Colonic mucosa (tissue), 4 donors: ENCODE measurements around the gene RNF157. TPM values are rescaled to one million over a fixed set of nuclear protein-coding genes. Genes with fewer than 3 reads are reported as not detected.

Experiments
- DNase-seq: peaks from one replicate; pipeline ENCODE4 v3.0.0-alpha.2; 2020
- H3K27ac ChIP-seq: fragments of 200-600 bp; one replicate; pipeline ENCODE4 v1.8.0; 2021
- H3K27me3 ChIP-seq: fragments of 200-600 bp; one replicate; pipeline ENCODE4 v1.8.0; 2021
- H3K36me3 ChIP-seq: fragments of 200-600 bp; one replicate; pipeline ENCODE4 v1.8.0; 2021
- H3K4me1 ChIP-seq: fragments of 200-600 bp; one replicate; pipeline ENCODE4 v1.8.0; 2021; ENCODE audit warnings: mild to moderate bottlenecking
- H3K4me3 ChIP-seq: fragments of 200-600 bp; one replicate; pipeline ENCODE4 v1.8.0; 2021
- H3K9ac ChIP-seq, 2 donors: one replicate each; pipeline ENCODE4 v1.7.0; 2013; ENCODE audit warnings: control low read depth in 2 of 2, low read depth in 2 of 2, low read length in 2 of 2
- H3K9me3 ChIP-seq: fragments of 200-600 bp; one replicate; pipeline ENCODE4 v1.8.0; 2021
- CTCF ChIP-seq: fragments of 200-600 bp; IDR thresholded peaks from one replicate; pipeline ENCODE4 v1.8.0; 2022; ENCODE audit warnings: antibody characterized with exemption, mild to moderate bottlenecking
- intact Hi-C: fragments of 100-400 bp; cut with DNase I; formaldehyde crosslinking; loops from one replicate; pipeline ENCODE4 v1.14.1; 2022
- total RNA-seq, 2 donors: library from RNA; stranded (reverse); fragmentation: NEBNext Ultra II Directional in 1 of 2; extraction: Animal tissue kit (Norgen Biotek cat#: 25700) in 1 of 2; gene quantifications; one replicate each; pipeline ENCODE4 v1.2.1, GENCODE V29; 2021
- donor health status: healthy.
- donor health status: DM: no; HTN: no; CAD: no.
- donor health status: DM: no; HTN: no; CAD: no.

The RNF157 gene
- total RNA-seq, 2 donors from 2014 or later = 23.7 to 30.2 TPM

- intact Hi-C loops = no loop called here
- no peak for DNase-seq
- Histone ChIP-seq H3K36me3 (no peaks in the 10 kb centered on the region), H3K9me3 (no peaks in the 10 kb centered on the region), H3K27ac (no peak overlapping the region), H3K27me3 (no peaks in the 10 kb centered on the region), H3K4me1 (no peaks in the 10 kb centered on the region), H3K4me3 (no peak overlapping the region), H3K9ac (no peak overlapping the region)
- no peak for TF ChIP-seq CTCF
Measured at GRCh38 chr17:76125922-76126321, 114.4 kb downstream of the RNF157 start.

DNA sequence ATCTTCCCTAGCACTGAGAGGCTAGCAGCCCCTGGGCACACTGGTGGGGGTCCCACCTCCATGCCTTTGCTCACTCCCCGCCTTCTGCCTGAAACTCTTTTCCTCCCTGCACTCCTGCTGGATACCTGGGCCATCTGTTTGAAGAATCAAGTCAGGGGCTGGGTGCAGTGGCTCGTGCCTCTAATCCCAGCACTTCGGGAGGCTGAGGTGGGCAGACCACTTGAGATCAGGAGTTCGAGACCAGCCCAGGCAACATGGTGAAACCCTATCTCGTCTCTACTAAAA, 115.0 kb downstream of the RNF157 start:
- DNase-seq = no peak
- no peaks in the 10 kb centered on the region for H3K4me1 ChIP-seq
- no peaks in the 10 kb centered on the region for H3K36me3 ChIP-seq
- no peaks in the 10 kb centered on the region for H3K9me3 ChIP-seq
- H3K4me3 ChIP-seq = no peak overlapping the region
- H3K9ac ChIP-seq = no peak overlapping the region
- intact Hi-C loops = no loop called here
- no peak overlapping the region for H3K27ac ChIP-seq
- TF ChIP-seq CTCF = no peak
- no peaks in the 10 kb centered on the region for H3K27me3 ChIP-seq

- DNase-seq = no peak
- no peak for TF ChIP-seq CTCF
- H3K4me3 ChIP-seq = no peak overlapping the region
- intact Hi-C loops = loop anchor here (5.0 kb wide), 1 partner anchor 58 kb away; no protein-coding TSS in a partner anchor
- no peak overlapping the region for H3K27ac ChIP-seq
- H3K9me3 ChIP-seq = no peaks in the 10 kb centered on the region
- H3K4me1 ChIP-seq = no peaks in the 10 kb centered on the region
- no peaks in the 10 kb centered on the region for H3K27me3 ChIP-seq
- no peak overlapping the region for H3K9ac ChIP-seq
- no peaks in the 10 kb centered on the region for H3K36me3 ChIP-seq
Measured at GRCh38 chr17:76124582-76125390, 115.5 kb downstream of the RNF157 start.

- no peak for DNase-seq
- Histone ChIP-seq H3K4me3 (no peak overlapping the region), H3K4me1 (no peaks in the 10 kb centered on the region), H3K36me3 (no peaks in the 10 kb centered on the region), H3K9me3 (no peaks in the 10 kb centered on the region), H3K27ac (no peak overlapping the region), H3K9ac (no peak overlapping the region), H3K27me3 (no peaks in the 10 kb centered on the region)
- no peak for TF ChIP-seq CTCF
- intact Hi-C loops = loop anchor here (5.0 kb wide), 1 partner anchor 58 kb away; no protein-coding TSS in a partner anchor
Measured at GRCh38 chr17:76123749-76124581, 116.3 kb downstream of the RNF157 start.

DNA sequence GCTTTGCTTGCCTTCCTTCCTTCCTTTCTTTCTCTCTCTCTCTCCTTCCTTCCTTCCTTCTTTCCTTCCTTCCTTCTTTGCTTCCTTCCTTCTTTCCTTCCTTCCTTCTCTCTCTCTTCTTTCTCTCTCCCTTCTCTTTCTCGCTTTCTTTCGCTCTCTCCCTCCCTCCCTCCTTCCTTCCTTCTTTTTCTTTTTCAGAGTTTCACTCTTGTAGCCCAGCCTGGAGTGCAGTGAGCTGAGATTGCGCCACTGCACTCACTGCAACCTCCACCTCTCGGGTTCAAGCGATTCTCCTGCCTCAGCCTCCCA, 117.1 kb downstream of the RNF157 start:
- no peak for DNase-seq
- intact Hi-C loops = loop anchor here (5.0 kb wide), 1 partner anchor 59 kb away; no protein-coding TSS in a partner anchor
- no peak for TF ChIP-seq CTCF
- no peak overlapping the region for H3K27ac ChIP-seq
- no peak overlapping the region for H3K4me3 ChIP-seq
- H3K9me3 ChIP-seq = no peaks in the 10 kb centered on the region
- H3K4me1 ChIP-seq = no peaks in the 10 kb centered on the region
- no peaks in the 10 kb centered on the region for H3K36me3 ChIP-seq
- H3K27me3 ChIP-seq = no peaks in the 10 kb centered on the region
- H3K9ac ChIP-seq = no peak overlapping the region
